Neural cell (in vitro differentiated cells): ENCODE data around the gene GCNT4. TPM values are rescaled to one million over a fixed set of nuclear protein-coding genes. Genes with fewer than 3 reads are reported as not detected.

Experiments used
- H2AFZ ChIP-seq: fragments of 200-600, 300-800 bp; sonication (generic), shearing (Covaris generic); 2 replicates; pipeline ENCODE4 v1.6.0; 2014; ENCODE audit warnings: low read depth, mild to moderate bottlenecking, antibody characterized with exemption, low read length, moderate library complexity
- H3F3A ChIP-seq: fragments of 200-600 bp; shearing (Covaris generic); 2 replicates; pipeline ENCODE4 v1.6.1; 2016; ENCODE audit warnings: mild to moderate bottlenecking, moderate library complexity, mixed read lengths, antibody characterized with exemption, low read length; ENCODE audit not compliant: insufficient read depth, poor library complexity, severe bottlenecking
- H3K27ac ChIP-seq: fragments of 200-600, 300-800 bp; sonication (generic), shearing (Covaris generic); 2 replicates; pipeline ENCODE4 v1.5.1; 2014; ENCODE audit warnings: mild to moderate bottlenecking, low read length, moderate library complexity
- H3K27me3 ChIP-seq: fragments of 300-800, 200-600 bp; sonication (generic), shearing (Covaris generic); 2 replicates; pipeline ENCODE4 v1.6.0; 2014; ENCODE audit warnings: mild to moderate bottlenecking, low read depth, low read length, moderate library complexity; ENCODE audit not compliant: insufficient read depth
- H3K36me3 ChIP-seq: fragments of 300-800, 200-600 bp; sonication (generic), shearing (Covaris generic); 2 replicates; pipeline ENCODE4 v1.5.1; 2014; ENCODE audit warnings: mild to moderate bottlenecking, antibody characterized with exemption, low read length, moderate library complexity; ENCODE audit not compliant: insufficient read depth
- H3K4me2 ChIP-seq: fragments of 300-800, 200-600 bp; sonication (generic), shearing (Covaris generic); 2 replicates; pipeline ENCODE4 v1.6.0; 2014; ENCODE audit warnings: mild to moderate bottlenecking, low read length
- H3K4me3 ChIP-seq: fragments of 300-800, 200-600 bp; sonication (generic), shearing (Covaris generic); 2 replicates; pipeline ENCODE4 v1.5.1; 2014; ENCODE audit warnings: mild to moderate bottlenecking, low read length, moderate library complexity
- H3K79me2 ChIP-seq: fragments of 200-600 bp; shearing (Covaris generic); replicated peaks from 2 replicates; pipeline ENCODE4 v1.6.0; 2014; ENCODE audit warnings: mild to moderate bottlenecking, low read length, moderate library complexity; ENCODE audit not compliant: insufficient read depth
- H3K9ac ChIP-seq: fragments of 300-800, 200-600 bp; sonication (generic), shearing (Covaris generic); 2 replicates; pipeline ENCODE4 v1.6.1; 2016; ENCODE audit warnings: mild to moderate bottlenecking, low read length, mixed read lengths
- H3K9me2 ChIP-seq: fragments of 200-600 bp; shearing (Covaris generic); 2 replicates; pipeline ENCODE4 v1.6.1; 2016; ENCODE audit warnings: mild to moderate bottlenecking, low read length, mixed read lengths; ENCODE audit not compliant: insufficient read depth
- H3K9me3 ChIP-seq: fragments of 200-600, 300-800 bp; sonication (generic), shearing (Covaris generic); 2 replicates; pipeline ENCODE4 v1.6.1; 2016; ENCODE audit warnings: mild to moderate bottlenecking, mixed run types, low read length, moderate library complexity, mixed read lengths
- H4K20me1 ChIP-seq: fragments of 200-600 bp; shearing (Covaris generic); 2 replicates; pipeline ENCODE4 v1.6.1; 2016; ENCODE audit warnings: mild to moderate bottlenecking, mixed run types; ENCODE audit not compliant: insufficient read depth
- EP300 ChIP-seq: fragments of 450-650 bp; conservative IDR thresholded peaks from 2 replicates; pipeline ENCODE4 v1.6.1; 2014; ENCODE audit warnings: antibody characterized with exemption, mild to moderate bottlenecking, moderate library complexity; ENCODE audit not compliant: poor library complexity, severe bottlenecking
- EZH2 ChIP-seq: fragments of 200-600, 300-800 bp; shearing (Covaris generic), sonication (generic); IDR thresholded peaks from 2 replicates; pipeline ENCODE4 v1.6.1; 2014; ENCODE audit warnings: antibody characterized with exemption, low read length, borderline replicate concordance, mild to moderate bottlenecking; ENCODE audit not compliant: insufficient read depth, poor library complexity, severe bottlenecking
- MXI1 ChIP-seq: fragments of 450-650 bp; conservative IDR thresholded peaks from 2 replicates; pipeline ENCODE4 v1.6.1; 2014; ENCODE audit warnings: antibody characterized with exemption, mild to moderate bottlenecking; ENCODE audit not compliant: poor library complexity, severe bottlenecking
- POLR2AphosphoS5 ChIP-seq: IDR thresholded peaks from 2 replicates; pipeline ENCODE4 v1.6.1; 2012
- RAD21 ChIP-seq: fragments of 450-650 bp; conservative IDR thresholded peaks from 2 replicates; pipeline ENCODE4 v1.6.1; 2014; ENCODE audit warnings: antibody characterized with exemption, mild to moderate bottlenecking, moderate library complexity
- SMC3 ChIP-seq: fragments of 450-650 bp; conservative IDR thresholded peaks from 2 replicates; pipeline ENCODE4 v1.6.1; 2014; ENCODE audit warnings: antibody characterized with exemption, mild to moderate bottlenecking, moderate library complexity; ENCODE audit not compliant: poor library complexity
- TAF1 ChIP-seq: IDR thresholded peaks from 2 replicates; pipeline ENCODE4 v1.6.1; 2012; ENCODE audit warnings: low read depth
- polyA plus RNA-seq: library from polyadenylated mRNA; depleted of rRNA; stranded (reverse); fragments of >200 nt; gene quantifications from 2 replicates; pipeline ENCODE4 v1.2.3, GENCODE V29; 2014
- TF ChIP-seq, protein P1 (sequence below): fragments of 450-650 bp; IDR thresholded peaks from 2 replicates; pipeline ENCODE4 v1.5.1; 2014; ENCODE audit warnings: antibody characterized with exemption, mild to moderate bottlenecking, moderate library complexity; ENCODE audit not compliant: poor library complexity, severe bottlenecking
- TF ChIP-seq, protein P2 (sequence below): IDR thresholded peaks from 2 replicates; pipeline ENCODE4 v1.6.1; 2012; ENCODE audit warnings: borderline replicate concordance

The GCNT4 gene
- polyA plus RNA-seq, 1 donor from 2014 or later, result not detected

DNA sequence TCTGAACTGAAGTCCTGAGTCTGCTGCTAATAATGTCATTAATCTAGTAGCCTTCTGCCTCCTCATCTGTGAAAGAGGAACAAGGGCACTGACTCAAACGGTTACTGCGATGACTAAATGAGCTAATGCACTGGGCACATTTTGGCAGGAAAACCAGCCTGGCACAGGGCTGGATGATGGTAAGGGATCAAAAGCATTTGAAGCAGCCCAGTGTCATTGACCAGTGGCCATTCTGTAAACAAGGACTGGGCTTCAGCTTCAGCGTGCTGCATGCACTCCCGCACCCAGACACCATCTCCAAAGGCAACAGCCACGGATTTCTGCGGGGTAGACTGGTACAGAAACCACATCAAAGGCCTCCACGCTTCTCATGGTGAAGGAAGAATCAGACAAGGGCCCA lies 8.0 kb downstream of the GCNT4 start:
- Histone ChIP-seq H4K20me1 (no peaks in the 10 kb centered on the region), H3K9me2 (no peaks in the 10 kb centered on the region), H3K36me3 (no peaks in the 10 kb centered on the region), H3K9ac (no peak overlapping the region), H3K4me2 (no peak overlapping the region), H3K9me3 (no peaks in the 10 kb centered on the region), H3F3A (no peaks in the 10 kb centered on the region), H2AFZ (no peak overlapping the region), H3K27me3 (no peaks in the 10 kb centered on the region), H3K27ac (no peak overlapping the region), H3K79me2 (no peaks in the 10 kb centered on the region), H3K4me3 (no peak overlapping the region)
- TF ChIP-seq TAF1, result no peak
- TF ChIP-seq MXI1, result no peak
- no peak for TF ChIP-seq POLR2AphosphoS5
- TF ChIP-seq, protein P1, sequence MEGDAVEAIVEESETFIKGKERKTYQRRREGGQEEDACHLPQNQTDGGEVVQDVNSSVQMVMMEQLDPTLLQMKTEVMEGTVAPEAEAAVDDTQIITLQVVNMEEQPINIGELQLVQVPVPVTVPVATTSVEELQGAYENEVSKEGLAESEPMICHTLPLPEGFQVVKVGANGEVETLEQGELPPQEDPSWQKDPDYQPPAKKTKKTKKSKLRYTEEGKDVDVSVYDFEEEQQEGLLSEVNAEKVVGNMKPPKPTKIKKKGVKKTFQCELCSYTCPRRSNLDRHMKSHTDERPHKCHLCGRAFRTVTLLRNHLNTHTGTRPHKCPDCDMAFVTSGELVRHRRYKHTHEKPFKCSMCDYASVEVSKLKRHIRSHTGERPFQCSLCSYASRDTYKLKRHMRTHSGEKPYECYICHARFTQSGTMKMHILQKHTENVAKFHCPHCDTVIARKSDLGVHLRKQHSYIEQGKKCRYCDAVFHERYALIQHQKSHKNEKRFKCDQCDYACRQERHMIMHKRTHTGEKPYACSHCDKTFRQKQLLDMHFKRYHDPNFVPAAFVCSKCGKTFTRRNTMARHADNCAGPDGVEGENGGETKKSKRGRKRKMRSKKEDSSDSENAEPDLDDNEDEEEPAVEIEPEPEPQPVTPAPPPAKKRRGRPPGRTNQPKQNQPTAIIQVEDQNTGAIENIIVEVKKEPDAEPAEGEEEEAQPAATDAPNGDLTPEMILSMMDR, result no peak
- TF ChIP-seq EP300, result no peak
- TF ChIP-seq RAD21, result no peak
- TF ChIP-seq, protein P2, sequence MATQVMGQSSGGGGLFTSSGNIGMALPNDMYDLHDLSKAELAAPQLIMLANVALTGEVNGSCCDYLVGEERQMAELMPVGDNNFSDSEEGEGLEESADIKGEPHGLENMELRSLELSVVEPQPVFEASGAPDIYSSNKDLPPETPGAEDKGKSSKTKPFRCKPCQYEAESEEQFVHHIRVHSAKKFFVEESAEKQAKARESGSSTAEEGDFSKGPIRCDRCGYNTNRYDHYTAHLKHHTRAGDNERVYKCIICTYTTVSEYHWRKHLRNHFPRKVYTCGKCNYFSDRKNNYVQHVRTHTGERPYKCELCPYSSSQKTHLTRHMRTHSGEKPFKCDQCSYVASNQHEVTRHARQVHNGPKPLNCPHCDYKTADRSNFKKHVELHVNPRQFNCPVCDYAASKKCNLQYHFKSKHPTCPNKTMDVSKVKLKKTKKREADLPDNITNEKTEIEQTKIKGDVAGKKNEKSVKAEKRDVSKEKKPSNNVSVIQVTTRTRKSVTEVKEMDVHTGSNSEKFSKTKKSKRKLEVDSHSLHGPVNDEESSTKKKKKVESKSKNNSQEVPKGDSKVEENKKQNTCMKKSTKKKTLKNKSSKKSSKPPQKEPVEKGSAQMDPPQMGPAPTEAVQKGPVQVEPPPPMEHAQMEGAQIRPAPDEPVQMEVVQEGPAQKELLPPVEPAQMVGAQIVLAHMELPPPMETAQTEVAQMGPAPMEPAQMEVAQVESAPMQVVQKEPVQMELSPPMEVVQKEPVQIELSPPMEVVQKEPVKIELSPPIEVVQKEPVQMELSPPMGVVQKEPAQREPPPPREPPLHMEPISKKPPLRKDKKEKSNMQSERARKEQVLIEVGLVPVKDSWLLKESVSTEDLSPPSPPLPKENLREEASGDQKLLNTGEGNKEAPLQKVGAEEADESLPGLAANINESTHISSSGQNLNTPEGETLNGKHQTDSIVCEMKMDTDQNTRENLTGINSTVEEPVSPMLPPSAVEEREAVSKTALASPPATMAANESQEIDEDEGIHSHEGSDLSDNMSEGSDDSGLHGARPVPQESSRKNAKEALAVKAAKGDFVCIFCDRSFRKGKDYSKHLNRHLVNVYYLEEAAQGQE, result no peak
- no peak for TF ChIP-seq EZH2
- TF ChIP-seq SMC3, result no peak

DNA sequence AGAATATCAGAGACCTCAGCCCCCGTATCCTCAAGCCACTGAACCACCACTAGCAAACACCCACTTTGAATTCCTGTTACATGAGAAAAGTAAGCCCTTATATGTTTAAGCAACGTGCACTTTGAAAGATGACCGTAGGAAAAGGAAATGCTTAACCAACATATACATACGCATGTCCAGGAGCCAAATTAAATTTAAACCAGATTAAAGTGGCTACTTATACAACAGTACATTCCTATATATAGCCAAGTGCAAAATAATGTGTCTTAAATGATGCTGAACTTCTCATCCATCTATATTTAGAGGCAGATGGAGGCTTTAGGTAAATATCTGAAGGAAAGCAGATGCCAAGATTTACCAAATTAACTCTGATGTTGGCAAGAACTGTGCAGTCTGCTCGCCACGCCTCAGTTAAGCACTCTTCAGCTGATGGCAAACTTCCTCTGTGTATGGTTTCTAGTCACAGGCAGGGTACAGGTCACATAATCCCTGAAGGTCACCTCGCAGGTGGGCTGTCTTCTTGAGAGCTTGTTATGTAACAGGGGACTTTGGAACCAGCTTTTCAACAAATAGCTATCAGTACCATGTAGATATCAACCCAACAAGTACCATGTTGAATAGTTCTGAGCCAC lies 8.6 kb downstream of the GCNT4 start:
- TF ChIP-seq SMC3 (no peak), EP300 (no peak), MXI1 (no peak), EZH2 (no peak), RAD21 (no peak), POLR2AphosphoS5 (no peak), TAF1 (no peak)
- TF ChIP-seq, protein P2, result no peak
- TF ChIP-seq, protein P1, result no peak
- no peaks in the 10 kb centered on the region for H3K9me2 ChIP-seq
- H3K27me3 ChIP-seq, result no peaks in the 10 kb centered on the region

More for the DNA sequence above, 8.6 kb downstream of the GCNT4 start:
- no peaks in the 10 kb centered on the region for H3K9me3 ChIP-seq
- H2AFZ ChIP-seq, result no peak overlapping the region
- H4K20me1 ChIP-seq, result no peaks in the 10 kb centered on the region
- no peak overlapping the region for H3K4me3 ChIP-seq
- no peak overlapping the region for H3K9ac ChIP-seq
- no peak overlapping the region for H3K27ac ChIP-seq
- no peaks in the 10 kb centered on the region for H3K79me2 ChIP-seq
- H3K4me2 ChIP-seq, result no peak overlapping the region
- H3F3A ChIP-seq, result no peaks in the 10 kb centered on the region
- H3K36me3 ChIP-seq, result no peaks in the 10 kb centered on the region
